Measurements from ENCODE around the gene CCDC3. TPM values are rescaled to one million over a fixed set of nuclear protein-coding genes. Genes with fewer than 3 reads are reported as not detected.

Gene CCDC3
- total RNA-seq, 1 experiment from 2014 or later, result 2.8 TPM

DNA sequence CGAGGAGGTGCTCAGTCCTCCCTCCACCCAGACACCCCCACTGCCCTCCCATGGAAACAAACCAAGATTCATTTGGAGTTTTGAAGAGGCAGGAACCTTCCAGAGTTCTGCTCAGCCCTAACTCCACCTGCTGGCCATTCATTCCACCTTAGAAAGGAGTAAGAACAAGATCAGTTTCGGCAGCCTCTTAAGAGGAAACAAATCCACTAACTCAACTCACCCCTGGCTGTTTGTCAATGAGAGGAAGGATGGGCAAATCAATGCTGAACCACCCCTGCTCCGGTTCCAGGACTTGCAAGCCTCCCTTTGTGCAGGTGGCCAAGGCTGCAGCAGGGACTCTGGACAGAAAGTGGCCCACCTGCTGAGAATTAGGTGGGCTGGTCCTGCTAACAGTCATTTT, 26.2 kb downstream of the CCDC3 start:
- Histone ChIP-seq H3K9me3 (ENCODE audit: low read depth, low read length, poor library complexity, severe bottlenecking) (no peaks in the 10 kb centered on the region), H3K27me3 (replicated peaks; ENCODE audit: insufficient read depth, low read depth, low read length, poor library complexity) (no peaks in the 10 kb centered on the region), H3K27ac (ENCODE audit: low read depth, low read length, poor library complexity, severe bottlenecking) (no peak overlapping the region), H3K36me3 (ENCODE audit: insufficient read depth, low read length, poor library complexity, severe bottlenecking) (no peaks in the 10 kb centered on the region), H3K4me1 (ENCODE audit: insufficient read depth, low read length, poor library complexity, severe bottlenecking) (peaks cover 4% of the 10 kb centered on the region), H3K4me3 (ENCODE audit: low read depth, low read length, poor library complexity, severe bottlenecking) (no peak overlapping the region)
- CTCF ChIA-PET, result no interaction called here
- DNase-seq (ENCODE audit: low spot score), result no peak
- intact Hi-C loops (cut with micrococcal nuclease; ENCODE audit: unreplicated experiment), result no loop called here
- POLR2A ChIA-PET (ENCODE audit: low non-redundant PET), result no interaction called here
- no TSS peak for BruUV-seq (replicated peaks)
- TF ChIP-seq EZH2 (IDR thresholded peaks at IDR 0.05; ENCODE audit: borderline replicate concordance, low read depth, low read length, poor library complexity, severe bottlenecking), result no peak
- TF ChIP-seq, protein P1, sequence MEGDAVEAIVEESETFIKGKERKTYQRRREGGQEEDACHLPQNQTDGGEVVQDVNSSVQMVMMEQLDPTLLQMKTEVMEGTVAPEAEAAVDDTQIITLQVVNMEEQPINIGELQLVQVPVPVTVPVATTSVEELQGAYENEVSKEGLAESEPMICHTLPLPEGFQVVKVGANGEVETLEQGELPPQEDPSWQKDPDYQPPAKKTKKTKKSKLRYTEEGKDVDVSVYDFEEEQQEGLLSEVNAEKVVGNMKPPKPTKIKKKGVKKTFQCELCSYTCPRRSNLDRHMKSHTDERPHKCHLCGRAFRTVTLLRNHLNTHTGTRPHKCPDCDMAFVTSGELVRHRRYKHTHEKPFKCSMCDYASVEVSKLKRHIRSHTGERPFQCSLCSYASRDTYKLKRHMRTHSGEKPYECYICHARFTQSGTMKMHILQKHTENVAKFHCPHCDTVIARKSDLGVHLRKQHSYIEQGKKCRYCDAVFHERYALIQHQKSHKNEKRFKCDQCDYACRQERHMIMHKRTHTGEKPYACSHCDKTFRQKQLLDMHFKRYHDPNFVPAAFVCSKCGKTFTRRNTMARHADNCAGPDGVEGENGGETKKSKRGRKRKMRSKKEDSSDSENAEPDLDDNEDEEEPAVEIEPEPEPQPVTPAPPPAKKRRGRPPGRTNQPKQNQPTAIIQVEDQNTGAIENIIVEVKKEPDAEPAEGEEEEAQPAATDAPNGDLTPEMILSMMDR (conservative IDR thresholded peaks at IDR 0.05; ENCODE audit: low read depth, low read length), result 0 out of 2 replicates have a peak, but pooled peaks have one; percentile 24

DNA sequence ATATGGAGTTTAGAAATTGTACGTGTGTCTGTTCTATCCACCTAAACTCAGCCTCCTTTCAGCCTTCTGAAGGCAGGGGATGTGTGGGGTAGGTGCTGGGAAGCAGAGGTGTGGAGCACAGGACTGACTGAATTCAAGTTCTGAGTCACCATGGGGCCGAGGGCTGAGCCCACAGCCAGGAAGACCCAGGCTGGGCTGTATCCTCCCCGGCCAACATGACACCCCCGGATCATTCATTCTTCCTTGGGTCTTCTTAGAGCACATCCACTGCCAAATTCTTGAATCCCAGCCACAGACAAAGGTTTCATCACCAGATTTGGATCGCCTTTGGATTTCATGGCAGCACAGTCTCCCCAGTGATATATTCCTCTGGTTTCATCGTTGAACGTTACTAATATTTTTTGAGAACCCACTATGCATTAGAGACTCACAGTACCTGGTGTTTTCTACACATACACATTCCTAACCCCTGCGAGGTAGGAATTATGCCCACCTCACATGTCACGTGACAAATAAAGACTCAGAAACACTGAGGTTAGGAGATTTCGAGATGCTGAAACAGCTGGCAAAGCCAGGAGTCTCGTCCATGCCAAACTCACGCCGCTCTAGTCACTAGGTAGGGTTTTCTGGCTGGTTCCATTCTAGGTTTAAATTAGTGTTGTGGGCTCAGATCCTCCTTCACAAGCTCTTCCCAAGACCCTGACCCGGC, 26.9 kb downstream of the CCDC3 start:
- H3K4me3 ChIP-seq (ENCODE audit: low read depth, low read length, poor library complexity, severe bottlenecking), result no peak overlapping the region
- intact Hi-C loops (cut with micrococcal nuclease; ENCODE audit: unreplicated experiment), result no loop called here
- H3K27me3 ChIP-seq (replicated peaks; ENCODE audit: insufficient read depth, low read depth, low read length, poor library complexity), result no peaks in the 10 kb centered on the region
- H3K4me1 ChIP-seq (ENCODE audit: insufficient read depth, low read length, poor library complexity, severe bottlenecking), result no peaks in the 10 kb centered on the region
- CTCF ChIA-PET, result no interaction called here
- TF ChIP-seq EZH2 (IDR thresholded peaks at IDR 0.05; ENCODE audit: borderline replicate concordance, low read depth, low read length, poor library complexity, severe bottlenecking), result no peak
- TF ChIP-seq, protein P1 (conservative IDR thresholded peaks at IDR 0.05; ENCODE audit: low read depth, low read length), result no peak
- no peaks in the 10 kb centered on the region for H3K9me3 ChIP-seq (ENCODE audit: low read depth, low read length, poor library complexity, severe bottlenecking)
- BruUV-seq (replicated peaks), result no TSS peak
- POLR2A ChIA-PET (ENCODE audit: low non-redundant PET), result no interaction called here
- no peaks in the 10 kb centered on the region for H3K36me3 ChIP-seq (ENCODE audit: insufficient read depth, low read length, poor library complexity, severe bottlenecking)
- no peak for DNase-seq (ENCODE audit: low spot score)
- no peak overlapping the region for H3K27ac ChIP-seq (ENCODE audit: low read depth, low read length, poor library complexity, severe bottlenecking)

DNA sequence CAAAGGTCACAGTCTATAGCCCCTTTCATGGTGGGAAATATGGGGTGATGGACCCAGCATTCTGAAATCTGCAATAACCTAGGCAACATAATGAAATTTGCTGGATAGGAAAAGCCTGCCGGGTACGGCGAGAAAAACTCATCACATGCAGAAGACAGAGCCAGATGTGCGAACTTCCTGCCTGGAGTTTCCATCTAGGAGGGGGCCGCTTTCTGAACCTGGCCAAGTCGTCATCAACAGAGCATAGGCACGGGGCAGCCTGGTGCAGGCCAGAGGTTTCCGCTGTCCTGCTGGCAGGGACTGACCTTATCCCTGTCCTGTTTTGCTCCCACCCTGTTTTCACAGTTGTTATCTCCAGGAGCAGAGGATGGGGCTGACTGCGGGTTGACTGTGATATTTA, 27.4 kb downstream of the CCDC3 start:
- TF ChIP-seq, protein P1 (conservative IDR thresholded peaks at IDR 0.05; ENCODE audit: low read depth, low read length), result no peak
- no peak for TF ChIP-seq EZH2 (IDR thresholded peaks at IDR 0.05; ENCODE audit: borderline replicate concordance, low read depth, low read length, poor library complexity, severe bottlenecking)
- H3K9me3 ChIP-seq (ENCODE audit: low read depth, low read length, poor library complexity, severe bottlenecking), result no peaks in the 10 kb centered on the region
- BruUV-seq (replicated peaks), result no TSS peak
- no peak overlapping the region for H3K27ac ChIP-seq (ENCODE audit: low read depth, low read length, poor library complexity, severe bottlenecking)
- ChIA-PET POLR2A (ENCODE audit: low non-redundant PET) (no interaction called here), CTCF (no interaction called here)
- no peak overlapping the region for H3K4me3 ChIP-seq (ENCODE audit: low read depth, low read length, poor library complexity, severe bottlenecking)
- no peaks in the 10 kb centered on the region for H3K4me1 ChIP-seq (ENCODE audit: insufficient read depth, low read length, poor library complexity, severe bottlenecking)
- no peaks in the 10 kb centered on the region for H3K27me3 ChIP-seq (replicated peaks; ENCODE audit: insufficient read depth, low read depth, low read length, poor library complexity)
- no peak for DNase-seq (ENCODE audit: low spot score)
- no peaks in the 10 kb centered on the region for H3K36me3 ChIP-seq (ENCODE audit: insufficient read depth, low read length, poor library complexity, severe bottlenecking)
- intact Hi-C loops (cut with micrococcal nuclease; ENCODE audit: unreplicated experiment), result no loop called here
